ENCODE measurements around the gene GPR157.
"Not testable (repeated sequence)": the region's sequence is repeated elsewhere in the genome, so short reads cannot be mapped to it uniquely, and the experiment has no call there.

GPR157 gene

GRCh38 chr1:9115351-9116205 is 13.3 kb downstream of the GPR157 start:
- DNase-seq: no peak

- no peak for DNase-seq
Measured at GRCh38 chr1:9112961-9113880, 15.7 kb downstream of the GPR157 start.

DNA sequence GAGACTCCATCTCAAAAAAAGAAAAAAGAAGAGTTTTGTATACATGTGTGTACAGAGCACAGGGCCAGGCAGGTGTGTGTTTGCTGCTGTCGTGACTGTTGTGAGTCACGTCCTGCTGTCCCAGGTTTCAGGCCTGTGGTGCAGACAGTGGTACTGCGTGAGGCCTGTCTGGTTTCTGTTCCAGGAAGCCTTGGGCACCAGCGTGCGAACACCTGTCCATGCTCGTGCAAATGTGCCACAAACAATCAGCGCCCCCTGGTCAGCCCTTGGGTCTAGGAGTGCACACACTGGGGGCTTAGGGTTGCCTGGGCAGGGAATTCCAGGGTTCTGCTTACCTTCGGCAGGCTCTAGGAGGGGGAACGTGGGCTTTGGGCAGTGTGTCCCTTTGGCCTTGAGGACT is 16.9 kb downstream of the GPR157 start:
- no peak for DNase-seq

DNA sequence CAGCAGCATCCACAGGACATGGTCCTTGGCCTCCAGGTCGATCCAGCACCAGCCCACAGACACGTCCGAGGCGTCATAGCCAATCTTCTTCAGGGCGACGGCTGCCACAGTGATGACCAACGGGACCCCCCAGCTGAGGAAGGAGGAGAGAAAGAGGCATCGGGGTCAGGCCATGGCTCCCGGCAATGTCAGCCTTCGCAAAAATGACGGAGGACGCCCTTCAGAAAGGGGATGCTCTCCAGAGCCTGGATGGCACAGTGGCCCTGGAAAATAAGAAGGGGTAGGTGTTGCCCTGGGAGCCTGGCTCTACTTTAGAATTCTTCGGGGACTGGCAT is 17.6 kb downstream of the GPR157 start:
- no peak for DNase-seq

DNA sequence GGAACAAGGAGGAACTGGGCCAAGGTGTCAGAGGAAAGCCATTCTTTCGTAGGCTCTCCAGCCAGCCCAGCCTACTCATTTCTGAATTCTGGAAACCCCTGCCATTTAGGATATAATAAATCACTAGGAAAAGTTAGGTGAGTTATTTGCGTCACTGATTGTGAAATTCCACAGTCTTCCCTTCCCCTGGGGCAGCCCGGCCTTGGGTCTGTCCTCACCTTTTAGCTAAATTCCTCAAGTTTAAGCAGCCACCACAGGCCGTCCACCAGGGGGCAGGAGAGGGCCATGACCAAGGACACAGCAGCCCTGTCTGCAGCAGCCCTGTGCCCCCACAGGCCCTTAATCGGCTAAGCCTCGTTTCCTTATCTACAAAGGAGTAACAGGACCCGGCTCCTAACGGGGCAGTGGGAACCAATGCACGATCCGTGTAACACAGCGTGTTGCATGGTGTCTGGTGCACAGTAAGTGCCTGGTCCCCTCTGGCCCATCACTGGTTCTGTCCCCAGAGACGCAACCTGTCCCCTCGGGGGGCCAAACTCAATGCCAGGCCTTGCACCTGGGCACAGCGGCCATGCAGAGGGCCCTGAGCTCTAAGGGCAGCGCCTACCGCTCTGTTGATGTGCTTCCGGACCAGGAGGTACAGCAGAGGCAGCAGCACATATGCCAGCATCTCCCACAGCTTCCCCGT is 18.1 kb downstream of the GPR157 start:
- DNase-seq: peak; percentile 74

DNA sequence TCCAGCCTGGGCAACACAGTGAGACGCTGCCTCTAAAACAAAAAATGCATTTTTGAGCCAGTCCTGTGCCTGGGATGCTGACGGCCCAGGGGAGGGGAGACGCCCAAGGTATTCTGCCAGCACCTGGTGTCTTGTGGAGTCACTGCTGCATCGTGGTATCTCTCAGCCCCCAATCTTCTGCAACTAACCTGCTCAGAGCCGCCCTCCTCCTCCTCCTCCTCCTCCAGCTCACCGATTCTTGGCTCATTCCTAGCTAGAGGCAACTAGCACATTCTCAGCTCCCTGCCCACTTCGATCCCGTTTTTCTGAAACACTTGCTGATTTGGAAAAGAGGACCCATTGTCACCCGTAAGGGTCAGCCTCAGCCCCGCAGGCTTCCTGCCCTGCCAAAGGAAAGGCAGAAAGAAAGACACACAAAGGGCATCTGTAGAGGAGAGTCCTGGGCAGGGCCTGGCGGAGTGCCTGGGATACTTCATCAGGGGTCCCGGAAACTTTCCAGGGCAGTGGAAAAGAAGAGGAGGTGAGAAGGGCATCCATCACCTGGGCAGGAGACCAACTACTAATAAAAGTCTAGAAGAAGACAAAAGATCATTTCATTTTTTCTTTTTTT is 20.7 kb downstream of the GPR157 start:
- DNase-seq: no peak

- no peak for DNase-seq
Measured at GRCh38 chr1:9107136-9107535, 21.8 kb downstream of the GPR157 start.

- DNase-seq: no peak
Measured at GRCh38 chr1:9106286-9106685, 22.6 kb downstream of the GPR157 start.

DNA sequence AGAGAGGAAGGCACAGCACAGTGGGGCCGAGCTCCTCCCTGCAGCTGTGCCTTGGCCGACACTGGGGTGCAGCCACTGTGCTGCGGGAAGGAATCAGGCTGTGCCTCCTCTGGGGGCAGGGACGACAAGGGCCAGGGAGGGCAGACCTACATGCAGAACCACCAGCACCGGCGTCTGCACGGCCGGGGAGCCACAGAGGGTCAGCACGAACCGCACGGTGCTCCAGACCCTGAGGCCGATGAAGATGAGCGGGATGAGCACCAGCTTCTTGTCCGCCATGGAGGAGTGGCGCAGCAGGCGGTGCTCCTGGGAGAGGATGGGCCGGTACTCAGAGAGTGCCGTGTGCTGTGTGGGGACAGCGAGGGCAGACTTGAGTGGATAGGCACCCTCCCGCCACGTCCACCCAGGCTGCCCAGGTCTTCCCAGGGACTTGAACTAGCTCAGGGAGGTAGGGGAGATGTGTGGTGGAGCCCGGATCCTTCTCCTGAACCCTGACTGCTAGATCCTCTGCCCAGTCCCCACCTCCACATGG is 23.5 kb downstream of the GPR157 start:
- no peak for DNase-seq

- DNase-seq: peak; percentile 35
Measured at GRCh38 chr1:9101510-9102146, 27.3 kb downstream of the GPR157 start.

DNA sequence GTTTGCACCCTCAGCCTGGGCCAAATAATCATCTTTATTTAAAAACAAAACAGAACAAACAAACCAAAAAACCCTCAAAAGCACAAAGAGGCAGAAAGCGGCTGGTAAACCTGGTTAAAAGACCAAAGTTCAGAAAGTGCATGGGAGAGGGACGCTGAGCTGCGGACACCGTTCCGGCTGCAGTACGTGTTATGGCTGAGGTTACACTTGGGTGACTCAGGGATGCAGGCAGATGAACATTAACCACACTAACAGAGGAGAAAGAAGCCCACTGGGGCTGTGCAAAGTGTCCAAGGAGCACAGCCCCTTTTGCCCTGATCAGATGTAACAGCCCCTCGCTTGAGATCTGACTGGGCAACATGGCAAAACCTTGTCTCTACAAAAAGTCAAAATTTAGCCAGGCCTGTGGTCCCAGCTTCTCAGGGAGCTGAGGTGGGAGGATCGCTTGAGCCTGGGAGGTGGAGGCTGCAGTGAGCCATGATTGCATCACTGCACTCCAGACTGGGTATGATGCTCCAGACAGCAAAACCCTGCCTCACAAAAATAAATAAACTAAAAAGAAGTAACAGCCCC is 28.3 kb downstream of the GPR157 start:
- DNase-seq: no peak

DNA sequence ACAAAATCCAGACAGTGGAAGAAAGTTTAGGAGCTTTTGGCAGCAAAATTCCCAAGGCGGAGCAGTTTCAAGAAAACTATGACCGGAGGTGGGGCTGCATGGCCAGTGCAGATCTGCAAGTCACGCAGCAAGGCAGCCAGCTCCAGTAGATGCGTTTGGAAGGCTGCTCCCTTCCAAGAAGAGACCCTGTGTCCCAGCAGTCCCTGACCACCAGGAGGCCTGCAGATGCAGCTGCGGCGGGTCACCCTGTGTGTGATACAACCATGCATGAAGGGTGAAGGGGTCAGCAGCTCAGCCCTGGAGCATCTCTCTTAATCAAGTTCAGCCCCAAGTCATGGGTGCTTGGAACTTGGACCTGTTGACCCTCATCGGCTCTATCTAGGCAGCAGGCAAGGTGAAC is 29.3 kb downstream of the GPR157 start:
- no peak for DNase-seq

GRCh38 chr1:9097947-9098705 is 30.8 kb downstream of the GPR157 start:
- DNase-seq: no peak

DNA sequence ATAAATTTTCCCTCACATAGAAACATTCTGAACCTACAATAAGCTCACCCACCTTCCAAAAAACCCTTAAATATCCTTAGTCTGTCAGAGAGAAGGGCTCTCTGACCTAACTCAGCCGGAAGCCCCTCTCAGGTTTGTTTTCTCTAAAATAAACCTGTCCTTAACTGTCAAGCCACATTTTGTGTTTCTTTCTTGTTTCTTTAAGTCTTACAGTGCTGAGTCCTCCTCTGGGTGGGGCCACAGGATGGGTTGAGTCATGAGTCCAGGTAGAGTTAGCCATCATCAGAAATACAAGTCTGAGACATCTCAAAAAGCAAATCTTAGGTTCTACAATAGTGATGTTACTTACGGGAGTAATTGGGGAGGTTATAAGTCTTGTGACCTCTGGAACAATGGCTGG is 33.1 kb downstream of the GPR157 start:
- no peak for DNase-seq

DNA sequence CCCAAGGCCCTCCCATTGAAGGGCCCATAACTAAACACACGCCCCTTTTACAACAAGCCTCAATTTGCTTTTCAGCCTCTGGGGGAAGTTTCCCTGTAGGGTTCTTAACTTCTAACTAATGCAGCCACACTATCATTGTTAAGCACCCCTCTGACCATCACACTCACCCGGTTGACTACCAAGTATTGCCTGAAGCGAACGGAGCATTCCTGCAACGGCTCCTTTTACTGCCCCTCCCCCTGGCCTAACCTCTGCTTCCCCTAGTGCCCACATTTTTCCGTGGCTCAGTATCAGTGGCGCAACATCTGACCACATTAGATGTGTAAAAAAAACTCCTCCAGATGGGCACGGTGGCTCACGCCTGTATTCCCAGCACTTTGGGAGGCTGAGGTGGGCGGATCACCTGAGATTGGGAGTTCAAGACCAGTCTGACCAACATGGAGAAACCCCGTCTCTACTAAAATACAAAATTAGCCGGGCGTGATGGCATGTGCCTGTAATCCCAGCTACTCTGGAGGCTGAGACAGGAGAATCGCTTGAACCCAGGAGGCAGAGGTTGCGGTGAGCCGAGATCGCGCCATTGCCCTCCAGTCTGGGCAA is 34.8 kb downstream of the GPR157 start:
- DNase-seq: not testable (repeated sequence)

DNA sequence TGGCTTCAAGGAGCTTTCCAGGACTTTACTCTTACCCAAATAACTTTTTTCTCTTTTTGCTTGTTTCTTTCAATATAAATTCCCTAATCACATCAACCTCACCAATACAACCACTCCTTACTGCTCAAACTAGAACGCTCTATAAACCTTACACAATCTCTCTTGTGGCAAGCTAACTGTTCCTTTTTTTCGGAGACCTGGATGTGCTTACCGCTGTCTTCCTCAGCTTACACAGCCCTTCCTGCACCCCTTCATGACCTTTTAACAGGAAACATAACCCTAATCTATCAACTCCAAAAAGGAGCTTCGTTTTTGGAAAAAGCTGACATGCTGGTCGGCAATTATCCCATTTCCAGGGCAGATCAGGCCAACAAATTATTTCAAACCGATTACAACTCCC is 35.3 kb downstream of the GPR157 start:
- DNase-seq: no peak

- DNase-seq: no peak
Measured at GRCh38 chr1:9093091-9093490, 35.8 kb downstream of the GPR157 start.

DNA sequence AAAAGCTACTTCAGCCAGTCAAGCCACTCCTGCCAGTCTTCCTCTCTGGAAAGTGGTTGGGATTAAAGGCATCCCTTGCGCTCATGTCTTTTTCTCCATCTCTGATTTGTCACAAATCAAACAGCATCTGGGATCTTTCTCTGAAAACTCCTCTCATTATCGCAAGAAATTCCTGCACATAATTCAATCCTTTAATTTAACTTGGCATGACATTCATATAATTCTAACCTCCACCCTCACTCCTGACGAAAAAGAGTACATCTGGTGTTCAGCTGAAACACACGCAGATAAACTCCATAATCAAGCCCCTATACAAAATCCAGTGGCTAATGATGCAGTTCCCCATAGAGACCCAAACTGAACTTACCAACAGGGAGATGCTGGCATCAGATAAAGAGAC is 40.1 kb downstream of the GPR157 start:
- DNase-seq: no peak

DNA sequence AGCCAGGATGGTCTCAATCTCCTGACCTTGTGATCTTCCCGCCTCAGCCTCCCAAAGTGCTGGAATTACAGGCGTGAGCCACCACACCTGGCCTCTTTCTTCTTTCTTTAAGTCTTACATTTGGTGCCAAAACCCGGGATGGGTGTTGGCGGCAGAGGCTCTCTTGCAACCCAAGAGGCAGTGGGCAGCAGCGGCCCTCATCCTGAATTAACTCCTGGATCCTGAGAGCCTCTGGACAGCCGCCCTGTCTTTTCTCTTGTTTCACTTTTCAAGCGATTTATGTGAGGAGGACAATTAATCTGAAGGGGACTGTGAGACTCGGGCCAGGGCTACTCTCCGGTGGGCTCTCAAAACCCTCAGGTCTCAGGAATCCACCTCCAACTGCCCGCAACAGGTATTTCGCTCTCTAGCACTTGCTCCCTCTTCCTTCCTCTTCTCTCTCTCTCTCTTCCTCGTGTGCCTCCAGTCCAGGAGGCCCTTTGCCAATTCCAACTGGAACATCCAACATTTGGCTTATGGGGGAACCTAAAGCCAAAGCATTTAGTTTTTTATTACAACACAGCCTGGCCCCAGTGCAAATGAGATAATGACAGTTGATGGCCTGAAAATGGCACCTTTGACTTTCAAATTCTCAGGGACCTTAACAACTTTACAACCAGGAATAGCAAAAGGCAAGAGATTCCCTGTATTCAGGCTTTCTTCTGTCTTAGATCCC is 41.3 kb downstream of the GPR157 start:
- no peak for DNase-seq

- DNase-seq: no peak
Measured at GRCh38 chr1:9086796-9087195, 42.1 kb downstream of the GPR157 start.
